K562 (cell line): ENCODE measurements around the gene CCNC. TPM values are rescaled to one million over a fixed set of nuclear protein-coding genes. Genes with fewer than 3 reads are reported as not detected.

Source experiments
- ATAC-seq: fragments of 200-7000 bp; cut with Tn5 transposase; 3 replicates; pipeline ENCODE4 v1.9.1; 2020; ENCODE audit warnings: moderate library complexity
- BruUV-seq: library from RNA; stranded (reverse); fragments of 400-500 nt; replicated peaks from 2 replicates; lab custom pipeline; 2021; lab: Mats Ljungman, UMichigan
- CTCF ChIA-PET: fragments of 300-600 bp; formaldehyde crosslinking; extraction: SDS; loops from one replicate; lab custom pipeline; 2021; ENCODE audit warnings: low intra/inter-chr PET ratio; lab: Yijun Ruan, JAX
- POLR2A ChIA-PET: fragments of 300-600, 350-650 bp; sonication (Branson Sonifier 250); formaldehyde crosslinking; extraction: SDS; loops from one replicate; lab custom pipeline; 2021; ENCODE audit warnings: antibody characterized with exemption, inconsistent platforms; lab: Yijun Ruan, JAX
- DNase-seq, 4 experiments: peaks; one replicate each; pipeline versions ENCODE4 v3.0.0 to v3.0.0-alpha.2; 2011 to 2018; ENCODE audit warnings: low spot score in 3 of 4, mixed read lengths in 3 of 4; ENCODE audit errors: extremely low read depth in 1 of 4
- FAIRE-seq: peaks from 2 replicates; lab custom pipeline; 2011; peaks lifted over from hg19 to GRCh38; lab: Jason Lieb, UNC
- H2AFZ ChIP-seq: 2 replicates; pipeline ENCODE4 v1.6.0; 2011; ENCODE audit warnings: low read depth, low read length, control low read depth, inconsistent platforms
- H3K27ac ChIP-seq: fragments of 200-600 bp; 3 replicates; pipeline ENCODE4 v1.8.0; 2011; ENCODE audit warnings: low read depth, mild to moderate bottlenecking, control low read depth, inconsistent platforms, low read length, moderate library complexity, mixed read lengths; ENCODE audit errors: extremely low read depth
- H3K27me3 ChIP-seq, 2 experiments: fragments of 300-600 bp in 1 of 2; 2 replicates in 1 of 2; 3 replicates in 1 of 2; pipeline versions ENCODE4 v1.6.0 to v1.8.0; 2011; ENCODE audit warnings: inconsistent platforms in 2 of 2, low read length in 2 of 2, mild to moderate bottlenecking in 1 of 2, mixed read lengths in 1 of 2, moderate library complexity in 1 of 2; ENCODE audit not compliant: control insufficient read depth in 2 of 2, insufficient read depth in 2 of 2
- H3K36me3 ChIP-seq: fragments of 300-600 bp; 3 replicates; pipeline ENCODE4 v1.8.0; 2011; ENCODE audit warnings: mild to moderate bottlenecking, low read length, inconsistent platforms; ENCODE audit not compliant: control insufficient read depth, insufficient read depth
- H3K4me1 ChIP-seq, 2 experiments: fragments of 200-600 bp in 1 of 2; replicated peaks in 1 of 2; 2 replicates in 1 of 2; 3 replicates in 1 of 2; pipeline versions ENCODE4 v1.5.1 to v1.8.0; 2011; ENCODE audit warnings: inconsistent platforms in 2 of 2, low read length in 2 of 2, mild to moderate bottlenecking in 1 of 2, mixed read lengths in 1 of 2, moderate library complexity in 1 of 2; ENCODE audit not compliant: control insufficient read depth in 2 of 2, insufficient read depth in 2 of 2
- H3K4me2 ChIP-seq: 2 replicates; pipeline ENCODE4 v1.6.1; 2011; ENCODE audit warnings: low read length, control low read depth, inconsistent platforms, mixed read lengths; ENCODE audit not compliant: insufficient read depth
- H3K4me3 ChIP-seq: fragments of 200-600 bp; sonication (generic), shearing (Covaris generic); 2 replicates; pipeline ENCODE4 v1.5.1; 2016; ENCODE audit warnings: control low read depth, inconsistent platforms
- H3K79me2 ChIP-seq: fragments of 200-600 bp; 3 replicates; pipeline ENCODE4 v1.8.0; 2011; ENCODE audit warnings: low read length, inconsistent platforms; ENCODE audit not compliant: control insufficient read depth, insufficient read depth
- H3K9ac ChIP-seq, 2 experiments: 2 replicates each; pipeline versions ENCODE4 v1.6.0 to v1.6.1; 2011; ENCODE audit warnings: low read depth in 2 of 2, low read length in 2 of 2, control low read depth in 1 of 2, inconsistent platforms in 1 of 2, mild to moderate bottlenecking in 1 of 2, mixed read lengths in 1 of 2; ENCODE audit not compliant: insufficient read depth in 1 of 2
- H3K9me1 ChIP-seq: one replicate; pipeline ENCODE4 v1.6.0; 2011; ENCODE audit warnings: inconsistent platforms, mild to moderate bottlenecking, low read length, moderate library complexity; ENCODE audit not compliant: control insufficient read depth, insufficient read depth
- H3K9me3 ChIP-seq: replicated peaks from 2 replicates; pipeline ENCODE4 v1.5.1; 2011; ENCODE audit warnings: low read depth, low read length, inconsistent platforms; ENCODE audit not compliant: control insufficient read depth, insufficient read depth
- H4K20me1 ChIP-seq: replicated peaks from 2 replicates; pipeline ENCODE4 v1.6.1; 2011; ENCODE audit warnings: low read length, inconsistent platforms, mixed read lengths; ENCODE audit not compliant: control insufficient read depth, insufficient read depth
- CBX8 ChIP-seq: fragments of 200-600 bp; sonication (generic); IDR thresholded peaks from 2 replicates; pipeline ENCODE4 v1.6.1; 2012; ENCODE audit warnings: borderline replicate concordance, mixed run types, low read depth, mild to moderate bottlenecking, moderate library complexity, mixed read lengths, low read length, control low read depth, inconsistent platforms; ENCODE audit not compliant: poor library complexity, severe bottlenecking; ENCODE audit errors: extremely low read depth
- CEBPB ChIP-seq: fragments of 450-650 bp; IDR thresholded peaks from 2 replicates; pipeline ENCODE4 v1.6.1; 2016; ENCODE audit warnings: missing genetic modification characterization, missing compliant biosample characterization
- CREB1 ChIP-seq, 2 experiments: sonication (generic) in 1 of 2; formaldehyde crosslinking in 1 of 2; IDR thresholded peaks; 2 replicates each; pipeline versions ENCODE4 v1.6.1 to v1.8.0; 2012 to 2022; ENCODE audit warnings: inconsistent platforms in 1 of 2, mild to moderate bottlenecking in 1 of 2, missing genetic modification reagents in 1 of 2, moderate library complexity in 1 of 2
- HMGXB4 ChIP-seq: sonication (generic); formaldehyde crosslinking; IDR thresholded peaks from 2 replicates; pipeline ENCODE4 v1.8.1; 2023; ENCODE audit warnings: mild to moderate bottlenecking, missing genetic modification reagents
- MIER1 ChIP-seq: fragments of 450-650 bp; IDR thresholded peaks from 2 replicates; pipeline ENCODE4 v1.6.1; 2016; ENCODE audit warnings: antibody characterized with exemption, mild to moderate bottlenecking, low read depth
- MLLT1 ChIP-seq, 2 experiments: fragments of 450-650 bp; IDR thresholded peaks; 2 replicates each; pipeline ENCODE4 v1.6.1; 2016
- MYC ChIP-seq, 2 experiments: fragments of 250-450 bp in 1 of 2; sonication (Bioruptor Pico) in 1 of 2; IDR thresholded peaks; 2 replicates each; pipeline versions ENCODE4 v1.5.1 to v1.6.1; 2012 to 2021; ENCODE audit warnings: low read depth in 2 of 2, borderline replicate concordance in 1 of 2, improper control_type of control experiment in 1 of 2, low read length in 1 of 2, mild to moderate bottlenecking in 1 of 2, moderate library complexity in 1 of 2
- POLR2AphosphoS5 ChIP-seq: IDR thresholded peaks from 2 replicates; pipeline ENCODE4 v1.6.1; 2011; ENCODE audit warnings: mild to moderate bottlenecking, low read depth, low read length, moderate library complexity; ENCODE audit not compliant: control insufficient read depth, insufficient read depth
- POLR2H ChIP-seq: IDR thresholded peaks from 2 replicates; pipeline ENCODE4 v1.6.1; 2016; ENCODE audit warnings: missing genetic modification characterization, low read depth, mild to moderate bottlenecking, control low read depth, missing compliant biosample characterization, moderate library complexity
- TAF9B ChIP-seq: fragments of 450-650 bp; IDR thresholded peaks from 2 replicates; pipeline ENCODE4 v1.6.1; 2018; ENCODE audit warnings: mild to moderate bottlenecking; ENCODE audit not compliant: partially characterized antibody
- THRA ChIP-seq: fragments of 450-650 bp; IDR thresholded peaks from 2 replicates; pipeline ENCODE4 v1.6.1; 2017; ENCODE audit warnings: mild to moderate bottlenecking, moderate library complexity
- TRIM28 ChIP-seq: fragments of 450-650 bp; IDR thresholded peaks from 2 replicates; pipeline ENCODE4 v1.6.1; 2017
- ZBTB26 ChIP-seq: fragments of 450-650 bp; formaldehyde crosslinking; IDR thresholded peaks from 2 replicates; pipeline ENCODE4 v1.4.0; 2022; ENCODE audit warnings: missing genetic modification characterization
- WGBS: fragments of 100-300 bp; shearing (Covaris generic); methylation state at CpG from one replicate; pipeline ENCODE4 v1.1.6; 2016; ENCODE audit warnings: low coverage, mixed read lengths; ENCODE audit not compliant: insufficient coverage; ENCODE audit errors: missing lambda C conversion rate; 5-methylcytosine and 5-hydroxymethylcytosine counted together
- in situ Hi-C: fragments of 300-500 bp; cut with MboI; formaldehyde crosslinking; loops from 4 replicates; pipeline ENCODE4 v1.15.0; 2018; ENCODE audit warnings: inconsistent platforms, mixed read lengths
- intact Hi-C: fragments of 100-400 bp; cut with micrococcal nuclease; formaldehyde crosslinking; loops from 2 replicates; pipeline ENCODE4 v1.14.2; 2022
- polyA plus RNA-seq, 8 experiments: library from polyadenylated mRNA; depleted of rRNA in 4 of 8; stranded (reverse) in 5 of 8; unstranded in 3 of 8; fragments of >200 nt; fragmentation: Nextera tagmentation in 2 of 8; fragmentation: Illumina TruSeq in 1 of 8; extraction: Ambion mirVana in 2 of 8; extraction: Trizol in 1 of 8; gene quantifications; 2 replicates each; pipeline versions ENCODE4 v1.2.1 to v1.2.3, GENCODE V29; 2011 to 2014; ENCODE audit warnings: inconsistent platforms in 1 of 8, missing spikeins in 1 of 8
- total RNA-seq, 7 experiments: library from RNA; depleted of rRNA in 6 of 7; stranded (reverse); fragments of >200 nt in 6 of 7; fragmentation: Illumina TruSeq in 2 of 7; extraction: Trizol in 2 of 7; gene quantifications; 2 replicates each; pipeline versions ENCODE4 v1.2.1 to v1.2.3, GENCODE V29; 2011 to 2021; ENCODE audit warnings: low replicate concordance in 1 of 7

CCNC gene
- total and polyA plus RNA-seq, 9 of the 15 experiments (the other 6 are each of a cell fraction or from before 2014, with no cell fraction given): 68.7 to 177 (median 99.6) TPM

- Histone ChIP-seq H3K36me3 (no peaks in the 10 kb centered on the region), H2AFZ (peak overlapping the region; percentile 89), H3K4me1 (peaks cover 0 to 21% of the 10 kb centered on the region in 2 experiments; a peak in 2 of 5 replicates), H3K9ac (peak overlapping the region in 1 of 2 experiments; percentile 91; a peak in 2 of 4 replicates), H3K4me3 (peak overlapping the region; percentile 33), H3K79me2 (no peaks in the 10 kb centered on the region), H3K9me1 (no peaks in the 10 kb centered on the region), H3K27ac (no peak overlapping the region), H4K20me1 (no peaks in the 10 kb centered on the region), H3K9me3 (no peaks in the 10 kb centered on the region), H3K4me2 (peak overlapping the region; percentile 70), H3K27me3 (peaks cover 43 to 63% of the 10 kb centered on the region in 2 experiments)
- FAIRE-seq: no peak
- in situ Hi-C loops: no loop called here
- ChIA-PET POLR2A (interaction anchor here (0.6 to 1.1 kb wide), 2 partner anchors 35 to 257 kb away, joined by 4 to 7 read pairs; partner anchors contain the start of gene CCNC), CTCF (interaction anchor here (0.6 kb wide), 1 partner anchor 36 kb away, joined by 3 read pairs; no protein-coding TSS in a partner anchor)
- intact Hi-C loops: no loop called here
- ATAC-seq: peak; percentile 92
- DNase-seq: peak; percentile 57 to 70 (median 64)
- BruUV-seq: no TSS peak
- 3% methylated on average over 49 of the region's 55 CpGs for WGBS
- TF ChIP-seq MYC (IDR thresholded peaks at IDR 0.05; ENCODE audit: low read depth, low read length): peak; percentile 50; the same call in 1 of the 2 replicates
- no peak for TF ChIP-seq MYC (CRISPR knock-in tag; IDR thresholded peaks at IDR 0.05; ENCODE audit: borderline replicate concordance, low read depth)
- no peak for TF ChIP-seq POLR2H (tag)
- no peak for TF ChIP-seq TRIM28
- TF ChIP-seq POLR2AphosphoS5: no peak
- TF ChIP-seq CBX8: peak; percentile 50
- TF ChIP-seq HMGXB4: no peak
- no peak for TF ChIP-seq ZBTB26 (CRISPR knock-in tag)
- TF ChIP-seq THRA: no peak
- no peak for TF ChIP-seq MLLT1 (IDR thresholded peaks at IDR 0.05)
- 0 out of 2 replicates have a peak, but pooled peaks have one; percentile 29 for TF ChIP-seq CREB1 (IDR thresholded peaks at IDR 0.05)
- TF ChIP-seq CREB1 (CRISPR knock-in tag; IDR thresholded peaks at IDR 0.05): no peak
- TF ChIP-seq TAF9B: no peak
- no peak for TF ChIP-seq CEBPB (tag)
- 0 out of 2 replicates have a peak, but pooled peaks have one; percentile 32 for TF ChIP-seq MIER1
These were observed 35.1 kb upstream of the CCNC start for GRCh38 chr6:99603421-99604165.
